ENCODE measurements around the gene ZNF646.

Gene ZNF646

DNA sequence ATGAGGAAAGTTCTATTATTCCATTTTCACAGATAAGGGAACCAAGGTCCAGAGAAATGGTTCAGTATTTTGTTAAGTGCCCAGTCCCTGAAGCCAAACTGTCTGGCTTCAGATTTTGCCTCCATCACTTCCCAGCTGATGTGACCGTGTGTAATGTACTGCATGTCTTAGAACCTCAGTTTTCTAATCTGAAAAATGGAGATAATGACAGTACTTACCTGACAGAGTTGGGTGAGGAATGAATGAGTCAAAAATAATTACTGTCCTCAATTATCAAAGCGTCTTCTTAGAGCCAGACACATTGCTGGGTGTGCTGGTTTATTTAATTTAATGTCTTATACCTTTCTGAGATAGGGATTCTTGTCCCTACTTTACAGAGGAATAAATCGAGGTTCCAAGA, 6.9 kb upstream of the ZNF646 start:
- DNase-seq = no peak

DNA sequence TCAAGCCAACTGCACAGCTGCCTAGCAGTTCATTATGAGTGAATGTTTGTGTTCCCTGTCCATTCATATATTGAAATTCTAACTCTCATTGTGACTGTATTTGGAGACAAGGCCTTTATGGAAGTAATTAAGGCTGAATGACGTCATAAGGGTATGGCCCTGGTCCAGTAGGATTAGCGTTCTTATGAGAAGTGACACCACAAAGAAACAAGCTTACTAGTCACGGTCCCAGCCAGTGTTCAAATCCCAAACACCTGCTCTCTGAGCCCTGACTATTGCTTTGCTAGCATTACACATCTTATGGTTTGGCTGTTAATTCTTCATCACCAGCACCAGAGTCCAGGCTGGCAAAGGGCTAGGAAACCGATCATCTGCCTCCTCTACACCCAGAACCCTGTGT, 2.4 kb upstream of the ZNF646 start:
- DNase-seq = peak in 1 of 2 experiments; percentile 15

GRCh38 chr16:31072540-31073141, 1.6 kb upstream of the ZNF646 start:
- DNase-seq = peak in 1 of 2 experiments; percentile 33

GRCh38 chr16:31073142-31073969, 866 bp upstream of the ZNF646 start:
- peak; percentile 63 to 81 for DNase-seq

GRCh38 chr16:31074814-31075183, 577 bp downstream of the ZNF646 start:
- DNase-seq = no peak

- DNase-seq = no peak
Measured at GRCh38 chr16:31076319-31076718, 2.1 kb downstream of the ZNF646 start.

GRCh38 chr16:31077024-31077423, 2.8 kb downstream of the ZNF646 start:
- DNase-seq = no peak

DNA sequence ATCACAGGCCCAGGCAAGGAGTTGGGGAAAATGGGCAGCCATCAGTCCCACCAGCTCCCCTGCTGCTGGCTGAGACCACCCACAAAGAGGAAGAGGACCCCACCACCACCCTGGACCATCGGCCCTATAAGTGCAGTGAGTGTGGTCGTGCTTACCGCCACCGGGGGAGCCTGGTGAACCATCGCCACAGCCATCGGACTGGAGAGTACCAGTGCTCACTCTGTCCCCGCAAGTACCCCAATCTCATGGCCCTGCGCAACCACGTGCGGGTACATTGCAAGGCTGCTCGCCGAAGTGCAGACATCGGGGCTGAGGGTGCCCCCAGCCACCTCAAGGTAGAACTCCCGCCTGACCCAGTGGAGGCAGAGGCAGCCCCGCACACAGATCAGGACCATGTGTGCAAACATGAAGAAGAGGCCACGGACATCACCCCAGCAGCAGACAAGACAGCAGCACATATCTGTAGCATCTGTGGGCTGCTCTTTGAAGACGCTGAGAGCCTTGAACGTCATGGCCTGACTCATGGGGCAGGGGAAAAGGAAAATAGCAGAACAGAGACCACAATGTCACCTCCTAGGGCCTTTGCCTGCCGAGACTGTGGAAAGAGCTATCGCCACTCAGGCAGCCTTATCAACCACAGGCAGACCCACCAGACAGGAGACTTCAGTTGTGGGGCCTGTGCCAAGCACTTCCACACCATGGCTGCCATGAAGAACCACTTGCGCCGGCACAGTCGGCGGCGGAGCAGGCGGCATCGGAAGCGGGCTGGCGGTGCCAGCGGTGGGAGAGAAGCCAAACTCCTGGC, 3.6 kb downstream of the ZNF646 start:
- DNase-seq = no peak

DNA sequence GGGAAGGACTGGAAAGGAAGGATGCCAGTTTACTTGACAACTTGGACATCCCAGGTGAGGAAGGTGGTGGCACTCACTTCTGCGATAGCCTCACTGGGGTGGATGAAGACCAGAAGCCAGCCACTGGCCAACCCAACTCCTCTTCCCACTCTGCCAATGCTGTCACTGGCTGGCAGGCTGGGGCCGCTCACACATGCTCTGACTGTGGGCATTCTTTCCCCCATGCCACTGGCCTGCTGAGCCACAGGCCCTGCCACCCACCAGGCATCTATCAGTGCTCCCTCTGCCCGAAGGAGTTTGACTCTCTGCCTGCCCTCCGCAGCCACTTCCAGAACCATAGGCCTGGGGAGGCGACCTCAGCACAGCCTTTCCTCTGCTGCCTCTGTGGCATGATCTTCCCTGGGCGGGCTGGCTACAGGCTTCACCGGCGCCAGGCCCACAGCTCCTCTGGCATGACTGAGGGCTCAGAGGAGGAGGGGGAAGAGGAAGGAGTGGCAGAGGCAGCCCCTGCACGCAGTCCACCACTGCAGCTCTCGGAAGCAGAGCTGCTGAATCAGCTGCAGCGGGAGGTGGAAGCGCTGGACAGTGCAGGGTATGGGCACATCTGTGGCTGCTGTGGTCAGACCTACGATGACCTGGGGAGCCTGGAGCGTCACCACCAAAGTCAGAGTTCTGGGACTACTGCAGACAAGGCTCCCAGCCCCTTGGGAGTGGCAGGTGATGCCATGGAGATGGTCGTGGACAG, 4.5 kb downstream of the ZNF646 start:
- no peak for DNase-seq

DNA sequence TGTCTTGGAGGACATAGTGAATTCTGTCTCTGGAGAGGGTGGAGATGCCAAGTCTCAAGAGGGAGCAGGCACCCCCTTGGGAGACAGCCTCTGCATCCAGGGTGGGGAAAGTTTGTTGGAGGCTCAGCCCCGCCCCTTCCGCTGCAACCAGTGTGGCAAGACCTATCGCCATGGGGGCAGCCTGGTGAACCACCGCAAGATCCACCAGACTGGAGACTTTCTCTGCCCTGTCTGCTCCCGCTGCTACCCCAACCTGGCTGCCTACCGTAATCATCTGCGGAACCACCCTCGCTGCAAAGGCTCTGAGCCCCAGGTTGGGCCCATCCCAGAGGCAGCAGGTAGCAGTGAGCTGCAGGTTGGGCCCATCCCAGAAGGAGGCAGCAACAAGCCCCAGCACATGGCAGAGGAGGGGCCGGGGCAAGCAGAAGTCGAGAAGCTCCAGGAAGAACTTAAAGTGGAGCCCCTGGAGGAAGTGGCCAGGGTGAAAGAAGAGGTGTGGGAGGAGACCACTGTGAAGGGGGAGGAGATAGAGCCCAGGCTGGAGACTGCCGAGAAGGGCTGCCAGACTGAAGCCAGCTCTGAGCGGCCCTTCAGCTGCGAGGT, 5.2 kb downstream of the ZNF646 start:
- DNase-seq = no peak

DNA sequence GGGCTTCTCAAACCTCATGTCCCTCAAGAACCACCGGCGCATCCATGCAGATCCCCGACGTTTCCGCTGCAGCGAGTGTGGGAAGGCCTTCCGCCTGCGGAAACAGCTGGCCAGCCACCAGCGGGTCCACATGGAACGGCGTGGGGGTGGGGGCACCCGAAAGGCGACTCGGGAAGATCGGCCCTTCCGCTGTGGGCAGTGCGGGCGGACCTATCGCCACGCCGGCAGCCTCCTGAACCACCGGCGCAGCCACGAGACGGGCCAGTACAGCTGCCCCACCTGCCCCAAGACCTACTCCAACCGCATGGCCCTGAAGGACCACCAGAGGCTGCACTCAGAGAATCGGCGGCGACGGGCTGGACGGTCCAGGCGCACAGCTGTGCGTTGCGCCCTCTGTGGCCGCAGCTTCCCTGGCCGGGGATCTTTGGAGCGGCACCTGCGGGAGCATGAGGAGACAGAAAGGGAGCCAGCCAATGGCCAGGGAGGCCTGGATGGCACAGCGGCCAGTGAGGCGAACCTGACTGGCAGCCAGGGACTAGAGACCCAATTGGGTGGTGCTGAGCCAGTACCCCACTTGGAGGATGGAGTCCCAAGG, 5.9 kb downstream of the ZNF646 start:
- DNase-seq = no peak

DNA sequence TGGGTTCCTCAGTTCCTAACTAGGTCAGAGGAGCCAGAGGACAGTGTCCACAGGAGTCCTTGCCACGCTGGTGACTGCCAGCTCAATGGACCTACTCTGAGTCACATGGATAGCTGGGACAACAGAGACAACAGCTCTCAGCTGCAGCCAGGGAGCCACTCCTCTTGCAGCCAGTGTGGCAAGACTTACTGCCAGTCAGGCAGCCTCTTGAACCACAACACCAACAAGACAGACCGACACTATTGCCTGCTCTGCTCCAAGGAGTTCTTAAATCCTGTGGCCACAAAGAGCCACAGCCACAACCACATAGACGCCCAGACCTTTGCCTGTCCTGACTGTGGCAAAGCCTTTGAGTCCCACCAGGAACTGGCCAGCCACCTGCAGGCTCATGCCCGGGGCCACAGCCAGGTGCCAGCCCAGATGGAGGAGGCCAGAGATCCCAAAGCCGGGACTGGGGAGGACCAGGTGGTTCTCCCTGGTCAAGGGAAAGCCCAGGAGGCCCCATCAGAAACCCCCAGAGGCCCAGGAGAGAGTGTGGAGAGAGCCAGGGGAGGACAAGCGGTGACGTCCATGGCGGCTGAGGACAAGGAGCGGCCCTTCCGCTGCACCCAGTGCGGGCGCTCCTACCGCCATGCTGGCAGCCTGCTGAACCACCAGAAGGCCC, 6.7 kb downstream of the ZNF646 start:
- no peak for DNase-seq

DNA sequence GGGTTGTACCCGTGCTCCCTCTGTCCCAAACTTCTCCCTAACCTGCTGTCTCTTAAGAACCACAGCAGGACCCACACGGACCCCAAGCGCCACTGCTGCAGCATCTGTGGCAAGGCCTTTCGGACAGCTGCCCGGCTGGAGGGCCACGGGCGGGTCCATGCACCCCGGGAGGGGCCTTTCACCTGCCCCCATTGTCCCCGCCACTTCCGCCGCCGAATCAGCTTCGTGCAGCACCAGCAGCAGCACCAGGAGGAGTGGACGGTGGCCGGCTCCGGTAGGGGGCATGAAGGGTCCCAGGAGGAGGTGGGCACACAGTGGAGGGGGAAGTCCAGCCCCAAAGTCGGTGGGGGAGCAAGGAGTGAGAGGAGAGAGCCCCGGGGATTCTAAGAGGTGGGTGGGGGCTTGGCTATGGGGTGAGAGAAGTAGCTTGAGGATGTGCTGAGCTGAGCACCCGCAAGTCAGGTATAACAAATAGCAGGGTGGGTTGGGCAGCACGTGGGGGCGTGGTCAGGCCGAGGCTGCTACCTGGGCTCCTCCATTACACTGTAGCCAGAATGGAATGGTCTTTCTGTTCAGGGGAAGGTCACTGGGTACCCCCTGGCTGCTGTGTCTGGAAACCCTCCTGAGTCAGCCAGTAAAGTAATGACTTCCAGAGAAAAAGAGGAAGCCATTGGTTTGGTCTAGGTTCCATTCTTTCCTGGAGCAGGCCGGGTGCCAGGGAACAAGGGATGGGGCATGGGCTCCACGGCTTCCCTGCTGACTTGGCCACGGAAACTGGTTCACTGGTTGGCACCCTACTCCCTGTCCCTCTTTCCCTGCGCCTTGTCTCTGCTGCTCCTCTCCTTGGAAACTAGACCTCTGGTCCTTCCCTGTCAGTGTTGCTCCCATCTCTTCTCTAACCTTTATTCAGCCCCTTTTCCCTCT, 7.5 kb downstream of the ZNF646 start:
- no peak for DNase-seq

DNA sequence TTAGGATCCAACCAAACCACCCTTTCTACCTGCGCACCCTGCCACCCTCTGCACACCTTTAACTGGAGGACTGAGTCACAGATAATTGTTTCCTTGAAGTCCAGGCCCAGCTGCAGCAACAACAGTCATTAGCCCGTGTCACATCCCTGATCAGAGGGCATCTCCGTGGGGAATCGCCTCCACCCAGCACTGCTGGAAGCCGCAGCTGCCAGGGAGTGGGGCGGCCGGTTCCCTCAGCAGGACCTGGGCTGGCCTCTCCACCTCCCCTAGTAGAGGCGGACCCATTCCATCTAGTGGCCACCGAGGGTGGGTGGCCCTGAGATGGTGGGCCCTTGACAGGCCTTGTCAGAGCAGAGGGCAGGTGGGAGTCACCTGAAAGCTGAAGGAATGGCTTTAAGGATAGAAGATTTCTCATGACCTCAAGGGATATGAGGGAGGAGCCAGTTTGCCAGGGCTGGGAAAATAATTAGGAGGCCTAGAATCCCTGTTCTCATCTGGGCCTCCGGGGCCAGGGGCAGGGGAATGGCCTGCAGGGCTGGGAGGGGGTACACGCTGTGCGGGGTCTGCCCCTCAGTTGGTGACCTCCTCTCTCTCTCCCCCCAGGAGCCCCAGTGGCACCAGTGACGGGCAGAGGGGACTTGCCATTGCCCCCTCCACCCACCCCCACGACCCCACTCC, 8.3 kb downstream of the ZNF646 start:
- no peak for DNase-seq

DNA sequence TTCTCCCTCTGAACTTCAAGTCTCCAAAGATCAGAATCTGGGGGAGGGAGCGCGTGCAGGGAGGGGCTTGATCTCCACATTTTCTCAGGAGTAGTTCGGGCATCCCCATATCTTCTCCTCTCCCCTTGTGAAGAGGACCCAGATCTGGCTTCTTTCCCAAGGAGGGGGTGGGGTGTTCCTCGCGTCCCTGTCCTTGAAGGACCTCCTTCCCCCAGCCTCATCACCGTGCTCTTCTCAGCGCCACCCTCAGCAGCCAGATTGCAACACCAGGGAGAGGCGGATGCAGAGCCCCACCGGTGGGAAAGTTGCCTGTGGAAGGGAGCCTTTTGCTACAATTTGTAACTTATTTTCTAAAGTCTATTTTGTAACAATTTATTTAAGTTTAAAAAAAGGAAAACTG, 8.9 kb downstream of the ZNF646 start:
- no peak for DNase-seq

DNA sequence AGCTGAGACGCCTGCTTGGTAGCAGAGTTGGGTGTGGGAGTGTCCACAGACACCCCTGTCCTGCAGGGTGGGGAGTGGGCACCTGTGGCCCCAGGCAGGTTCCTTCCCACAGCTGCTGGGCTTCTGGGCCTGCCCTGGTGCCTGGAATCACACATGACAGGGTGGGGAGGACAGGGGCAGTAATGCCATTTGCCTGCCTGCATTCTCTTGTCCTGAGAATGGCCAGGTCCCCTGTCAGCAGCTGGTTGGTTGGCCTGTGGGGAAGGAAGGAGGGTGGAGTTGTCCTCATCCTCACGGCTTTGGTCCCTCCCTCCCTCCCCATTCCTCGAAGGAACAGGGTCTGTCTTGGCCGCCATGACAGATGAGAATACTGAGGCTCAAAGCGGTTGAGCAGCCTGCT, 9.3 kb downstream of the ZNF646 start:
- DNase-seq = no peak

- no peak for DNase-seq
Measured at GRCh38 chr16:31083981-31084380, 9.8 kb downstream of the ZNF646 start.

DNA sequence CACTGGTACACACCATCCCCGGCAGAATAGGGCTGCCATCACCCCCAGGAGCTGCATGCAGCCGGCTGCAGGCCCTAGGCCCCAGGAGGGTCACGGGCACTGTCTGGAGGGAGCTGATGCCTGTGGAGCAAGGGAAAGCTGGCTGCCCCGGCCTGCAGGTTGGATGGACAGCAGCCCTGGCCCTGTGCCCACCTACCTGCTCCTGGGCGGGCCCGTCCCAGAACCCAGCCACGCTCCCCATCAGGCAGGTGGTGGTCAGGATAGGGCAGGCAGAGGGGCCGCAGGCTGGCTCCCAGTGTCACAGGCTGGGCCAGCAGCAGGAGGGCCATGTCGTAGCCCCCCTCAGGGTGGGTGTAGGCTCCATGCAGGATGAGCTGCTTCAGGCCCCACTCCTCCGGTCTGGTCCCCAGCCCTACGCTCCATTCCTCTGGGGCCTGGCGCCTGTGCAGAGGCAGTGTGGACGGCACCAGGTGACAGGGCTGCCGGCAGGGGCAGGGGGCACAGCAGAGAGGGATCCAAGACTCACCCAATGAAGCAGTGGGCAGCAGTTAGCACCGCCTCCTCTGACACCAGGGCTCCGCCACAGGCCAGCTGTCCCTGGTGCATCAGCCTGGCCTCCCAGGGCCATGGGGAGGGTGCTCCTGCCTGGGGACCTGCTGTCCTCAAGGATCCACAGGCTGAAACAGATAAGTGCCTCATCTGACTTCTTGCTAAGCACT, 10.5 kb downstream of the ZNF646 start:
- no peak for DNase-seq

GRCh38 chr16:31085411-31085810, 11.2 kb downstream of the ZNF646 start:
- no peak for DNase-seq

All from NCI-H2081 (cell line).